Lower lobe of right lung (tissue), 2 donors: ENCODE measurements around the gene HPS5. TPM values are rescaled to one million over a fixed set of nuclear protein-coding genes. Genes with fewer than 3 reads are reported as not detected.
A peak's percentile ranks its signal among the peaks of the same experiment; 100 is the strongest.

ENCODE experiments used
- ATAC-seq, 2 donors: fragments of 200-7000 bp; cut with Tn5 transposase; one replicate each; pipeline ENCODE4 v1.9.1; 2020 to 2022; ENCODE audit warnings: mild to moderate bottlenecking in 2 of 2, moderate library complexity in 2 of 2
- DNase-seq: peaks from one replicate; pipeline ENCODE4 v3.0.0-alpha.2; 2020
- H3K27ac ChIP-seq: fragments of 200-600 bp; one replicate; pipeline ENCODE4 v1.8.0; 2022
- H3K27me3 ChIP-seq: fragments of 200-600 bp; one replicate; pipeline ENCODE4 v1.8.0; 2022; ENCODE audit warnings: low read depth
- H3K36me3 ChIP-seq: fragments of 200-600 bp; one replicate; pipeline ENCODE4 v1.8.0; 2022; ENCODE audit warnings: mild to moderate bottlenecking
- H3K4me1 ChIP-seq: fragments of 200-600 bp; one replicate; pipeline ENCODE4 v1.8.0; 2022
- H3K4me3 ChIP-seq: fragments of 200-600 bp; one replicate; pipeline ENCODE4 v1.8.0; 2022; ENCODE audit warnings: mild to moderate bottlenecking
- H3K9me3 ChIP-seq: fragments of 200-600 bp; one replicate; pipeline ENCODE4 v1.8.0; 2022
- CTCF ChIP-seq: fragments of 200-600 bp; IDR thresholded peaks from one replicate; pipeline ENCODE4 v1.8.0; 2022; ENCODE audit warnings: antibody characterized with exemption, mild to moderate bottlenecking
- intact Hi-C: fragments of 100-400 bp; cut with DNase I; formaldehyde crosslinking; loops from one replicate; pipeline ENCODE4 v1.11.0; 2022
- total RNA-seq: library from RNA; stranded (reverse); fragmentation: NEBNext Ultra II Directional; extraction: Animal tissue kit (Norgen Biotek cat#: 25700); gene quantifications from one replicate; pipeline ENCODE4 v1.2.1, GENCODE V29; 2021
- donor health status: DM: no; HTN: yes; CAD: no; lungs with severe emphysema.

Gene HPS5
- total RNA-seq, 1 donor from 2014 or later = 32.1 TPM

DNA sequence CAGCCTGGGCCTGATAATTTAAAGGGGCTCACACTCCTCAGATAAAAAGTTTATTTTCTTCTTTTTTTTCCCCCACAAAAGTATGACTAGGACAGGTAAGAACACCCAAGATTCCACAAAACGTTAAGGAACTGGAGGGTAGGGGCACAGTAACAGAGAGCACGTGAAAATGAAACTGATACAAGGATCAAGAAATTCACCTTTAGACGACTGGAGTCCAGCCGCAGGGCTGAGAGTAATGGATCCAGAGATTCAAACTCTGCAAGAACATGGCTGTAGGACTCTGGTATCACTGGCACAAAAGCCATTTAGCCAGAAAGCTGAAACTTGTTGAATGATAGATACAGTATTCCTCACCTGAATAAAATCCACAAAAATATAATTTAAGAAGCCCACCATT lies 4.4 kb downstream of the HPS5 start:
- DNase-seq (no peak), ATAC-seq (no peak)
- Histone ChIP-seq H3K4me1 (peaks cover 39% of the 10 kb centered on the region), H3K4me3 (no peak overlapping the region), H3K9me3 (no peaks in the 10 kb centered on the region), H3K27ac (no peak overlapping the region), H3K27me3 (no peaks in the 10 kb centered on the region), H3K36me3 (no peaks in the 10 kb centered on the region)
- no peak for TF ChIP-seq CTCF
- intact Hi-C loops = no loop called here

DNA sequence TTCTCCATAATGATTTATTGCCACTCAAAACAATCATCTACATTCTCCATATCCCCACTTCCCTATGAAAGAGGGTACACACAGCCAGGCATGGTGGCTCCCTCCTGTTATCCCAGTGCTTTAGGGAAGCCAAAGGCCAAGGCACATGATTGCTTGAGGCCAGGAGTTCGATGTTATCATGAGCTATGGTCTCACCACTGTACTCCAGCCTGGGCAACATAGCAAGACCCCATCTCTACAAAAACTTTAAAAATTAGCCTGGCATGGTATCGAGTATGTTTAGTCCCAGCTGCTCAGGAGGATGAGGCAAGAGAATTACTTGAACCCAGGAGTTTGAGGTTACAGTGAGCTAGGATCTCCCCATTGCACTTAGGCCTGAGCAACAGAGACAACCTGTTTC lies 6.0 kb downstream of the HPS5 start:
- peaks cover 45% of the 10 kb centered on the region for H3K4me1 ChIP-seq
- H3K36me3 ChIP-seq = peaks cover 11% of the 10 kb centered on the region
- H3K27me3 ChIP-seq = no peaks in the 10 kb centered on the region
- intact Hi-C loops = no loop called here
- H3K4me3 ChIP-seq = no peak overlapping the region
- DNase-seq = no peak
- H3K27ac ChIP-seq = no peak overlapping the region
- no peak for TF ChIP-seq CTCF
- H3K9me3 ChIP-seq = no peaks in the 10 kb centered on the region
- ATAC-seq = no peak

DNA sequence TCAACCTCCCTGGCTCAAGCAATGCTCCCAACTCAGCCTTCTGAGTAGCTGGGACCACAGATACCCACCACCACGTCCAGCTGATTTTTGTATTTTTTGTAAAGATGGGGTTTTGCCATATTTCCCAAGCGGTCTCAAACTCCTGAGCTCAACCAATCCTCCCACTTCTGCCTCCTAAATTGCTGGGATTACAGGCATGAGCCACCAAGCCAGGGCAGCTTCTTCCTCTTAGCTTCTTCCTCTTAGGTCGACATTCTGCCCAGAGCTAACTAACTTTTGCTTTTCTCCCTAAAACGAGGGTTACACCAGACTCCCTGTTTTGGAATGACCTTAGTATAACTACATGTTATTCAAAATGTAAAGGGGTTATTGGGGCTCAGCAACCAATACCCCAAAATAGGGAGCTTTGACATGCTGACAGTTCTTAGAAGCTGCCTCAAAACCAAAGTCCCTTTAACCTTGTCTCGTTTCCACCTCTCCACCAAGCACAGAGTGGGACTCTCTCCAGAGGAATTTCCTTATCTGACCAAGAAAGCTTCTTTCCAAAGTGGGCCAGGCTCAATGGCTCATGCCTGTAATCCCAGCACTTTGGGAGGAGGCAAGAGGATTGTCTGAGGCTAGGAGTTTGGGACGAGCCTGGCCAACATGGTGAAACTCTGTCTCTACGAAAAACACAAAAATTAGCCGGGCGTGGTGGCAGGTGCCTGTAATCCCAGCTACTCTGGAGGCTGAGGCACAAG lies 7.0 kb downstream of the HPS5 start:
- peak overlapping the region; percentile 59 for H3K27ac ChIP-seq
- DNase-seq (no peak), ATAC-seq (no peak)
- intact Hi-C loops = no loop called here
- no peak overlapping the region for H3K4me3 ChIP-seq
- peaks cover 21% of the 10 kb centered on the region for H3K36me3 ChIP-seq
- no peaks in the 10 kb centered on the region for H3K9me3 ChIP-seq
- H3K4me1 ChIP-seq = peaks cover 35% of the 10 kb centered on the region
- TF ChIP-seq CTCF = no peak
- H3K27me3 ChIP-seq = no peaks in the 10 kb centered on the region

DNA sequence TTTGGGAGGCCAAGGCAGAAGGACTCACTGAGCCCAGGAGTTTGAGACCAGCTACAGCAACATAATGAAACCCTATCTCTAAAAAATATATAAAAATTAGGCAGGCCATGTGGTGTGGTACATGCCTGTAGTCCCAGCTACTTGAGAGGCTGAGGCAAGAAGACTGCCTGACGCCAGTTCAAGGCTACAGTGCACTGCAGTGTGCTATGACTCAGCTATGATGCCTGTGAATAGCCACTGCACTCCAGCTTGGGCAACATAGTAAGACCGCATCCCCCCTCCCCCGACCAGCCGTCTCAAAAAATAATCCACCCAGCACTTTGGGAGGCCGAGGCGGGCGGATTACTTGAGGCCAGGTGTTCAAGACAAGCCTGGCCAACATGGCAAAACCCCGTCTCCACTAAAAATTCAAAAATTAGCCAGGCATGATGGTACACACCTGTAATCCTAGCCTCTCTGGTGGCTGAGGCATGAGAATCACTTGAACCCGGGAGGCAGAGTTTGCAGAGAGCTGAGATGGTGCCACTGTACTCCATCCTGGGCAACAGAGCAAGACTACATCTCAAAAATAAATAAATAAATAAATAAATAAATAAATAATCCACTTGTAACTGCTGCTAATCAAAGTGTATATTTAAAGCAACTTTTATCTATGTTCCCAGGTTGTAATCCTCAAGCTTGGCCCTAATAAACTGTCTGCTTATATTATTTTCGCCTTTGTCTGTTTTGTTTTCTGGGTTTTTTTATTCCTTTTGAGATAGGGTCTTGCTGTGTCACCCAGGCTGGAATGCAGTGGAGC lies 7.8 kb downstream of the HPS5 start:
- peak overlapping the region; percentile 59 for H3K27ac ChIP-seq
- ATAC-seq = peak in 1 of 2 donors; percentile 41
- no peak overlapping the region for H3K4me3 ChIP-seq
- no peaks in the 10 kb centered on the region for H3K27me3 ChIP-seq
- peaks cover 32% of the 10 kb centered on the region for H3K4me1 ChIP-seq
- no peaks in the 10 kb centered on the region for H3K9me3 ChIP-seq
- intact Hi-C loops = no loop called here
- TF ChIP-seq CTCF = no peak
- peaks cover 29% of the 10 kb centered on the region for H3K36me3 ChIP-seq
- no peak for DNase-seq

- Histone ChIP-seq H3K4me3 (no peak overlapping the region), H3K9me3 (no peaks in the 10 kb centered on the region), H3K36me3 (peaks cover 42% of the 10 kb centered on the region), H3K4me1 (peaks cover 32% of the 10 kb centered on the region), H3K27ac (peak overlapping the region; percentile 59), H3K27me3 (no peaks in the 10 kb centered on the region)
- intact Hi-C loops = no loop called here
- ATAC-seq = peak; percentile 66 to 83
- no peak for DNase-seq
- no peak for TF ChIP-seq CTCF
Observed at GRCh38 chr11:18312663-18313420, 9.1 kb downstream of the HPS5 start.
